Vagina (tissue), 2 donors: ENCODE results near the gene ARL2.

Experiments
- CTCF ChIP-seq, 3 experiments: fragments of 450-650 bp in 2 of 3; fragments of 200-600 bp in 1 of 3; sonication (generic) in 1 of 3; IDR thresholded peaks; one replicate each; pipeline ENCODE4 v1.5.1; 2017 to 2019; ENCODE audit warnings: antibody characterized with exemption in 3 of 3, mild to moderate bottlenecking in 2 of 3, moderate library complexity in 2 of 3
- POLR2AphosphoS5 ChIP-seq, 2 donors: sonication (generic); formaldehyde crosslinking; IDR thresholded peaks; one replicate each; pipeline ENCODE4 v1.9.0; 2017; ENCODE audit warnings: antibody characterized with exemption in 2 of 2, mild to moderate bottlenecking in 2 of 2, low read depth in 1 of 2; ENCODE audit not compliant: insufficient read depth in 1 of 2

- no peak for TF ChIP-seq CTCF (IDR thresholded peaks at IDR 0.05)
- no peak for TF ChIP-seq POLR2AphosphoS5 (IDR thresholded peaks at IDR 0.05; ENCODE audit: insufficient read depth in 1 of 2, low read depth in 1 of 2)
Observed at GRCh38 chr11:65047581-65048422, 33.8 kb downstream of the ARL2 start.
